Measurements from ENCODE around the gene NAT9.

NAT9 gene

DNA sequence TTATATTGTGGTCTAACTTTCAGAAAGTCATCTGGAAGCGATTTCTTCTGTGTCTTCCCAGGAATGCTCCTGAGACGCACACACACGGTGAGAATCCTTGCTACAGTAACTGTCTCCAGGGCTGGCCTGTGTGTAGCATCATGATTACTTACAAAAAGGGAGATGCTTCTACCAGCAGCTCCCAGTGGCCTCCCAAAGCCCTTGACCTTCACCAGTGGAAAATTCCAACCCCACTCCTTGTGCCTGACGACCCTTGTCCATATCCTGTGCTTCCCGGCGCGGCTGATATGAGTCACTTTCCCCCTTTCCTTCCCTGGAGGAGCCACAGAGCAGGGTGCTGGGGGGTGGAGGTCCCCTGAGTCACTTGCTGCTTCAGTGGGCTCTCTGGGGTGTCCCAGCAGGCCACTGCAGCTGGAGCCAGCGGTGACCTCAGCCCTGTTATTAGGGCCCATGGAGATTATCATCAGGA, 22.1 kb upstream of the NAT9 start:
- TF ChIP-seq CREB1 (IDR thresholded peaks at IDR 0.05; ENCODE audit: low read depth) (no peak), NFIC (IDR thresholded peaks at IDR 0.05) (peak; percentile 55), TAF1 (IDR thresholded peaks at IDR 0.05; ENCODE audit: low read depth) (no peak), TEAD4 (IDR thresholded peaks at IDR 0.05) (no peak), EP300 (IDR thresholded peaks at IDR 0.05; ENCODE audit: borderline replicate concordance) (peak; percentile 54; the same call in 1 of the 2 replicates), TCF12 (IDR thresholded peaks at IDR 0.05; ENCODE audit: low read depth) (peak; percentile 62), RAD21 (IDR thresholded peaks at IDR 0.05; ENCODE audit: low read depth) (no peak), FOXM1 (IDR thresholded peaks at IDR 0.05; ENCODE audit: borderline replicate concordance, low read depth) (no peak), EGR1 (IDR thresholded peaks at IDR 0.05) (no peak)
- TF ChIP-seq, protein P1, sequence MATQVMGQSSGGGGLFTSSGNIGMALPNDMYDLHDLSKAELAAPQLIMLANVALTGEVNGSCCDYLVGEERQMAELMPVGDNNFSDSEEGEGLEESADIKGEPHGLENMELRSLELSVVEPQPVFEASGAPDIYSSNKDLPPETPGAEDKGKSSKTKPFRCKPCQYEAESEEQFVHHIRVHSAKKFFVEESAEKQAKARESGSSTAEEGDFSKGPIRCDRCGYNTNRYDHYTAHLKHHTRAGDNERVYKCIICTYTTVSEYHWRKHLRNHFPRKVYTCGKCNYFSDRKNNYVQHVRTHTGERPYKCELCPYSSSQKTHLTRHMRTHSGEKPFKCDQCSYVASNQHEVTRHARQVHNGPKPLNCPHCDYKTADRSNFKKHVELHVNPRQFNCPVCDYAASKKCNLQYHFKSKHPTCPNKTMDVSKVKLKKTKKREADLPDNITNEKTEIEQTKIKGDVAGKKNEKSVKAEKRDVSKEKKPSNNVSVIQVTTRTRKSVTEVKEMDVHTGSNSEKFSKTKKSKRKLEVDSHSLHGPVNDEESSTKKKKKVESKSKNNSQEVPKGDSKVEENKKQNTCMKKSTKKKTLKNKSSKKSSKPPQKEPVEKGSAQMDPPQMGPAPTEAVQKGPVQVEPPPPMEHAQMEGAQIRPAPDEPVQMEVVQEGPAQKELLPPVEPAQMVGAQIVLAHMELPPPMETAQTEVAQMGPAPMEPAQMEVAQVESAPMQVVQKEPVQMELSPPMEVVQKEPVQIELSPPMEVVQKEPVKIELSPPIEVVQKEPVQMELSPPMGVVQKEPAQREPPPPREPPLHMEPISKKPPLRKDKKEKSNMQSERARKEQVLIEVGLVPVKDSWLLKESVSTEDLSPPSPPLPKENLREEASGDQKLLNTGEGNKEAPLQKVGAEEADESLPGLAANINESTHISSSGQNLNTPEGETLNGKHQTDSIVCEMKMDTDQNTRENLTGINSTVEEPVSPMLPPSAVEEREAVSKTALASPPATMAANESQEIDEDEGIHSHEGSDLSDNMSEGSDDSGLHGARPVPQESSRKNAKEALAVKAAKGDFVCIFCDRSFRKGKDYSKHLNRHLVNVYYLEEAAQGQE (IDR thresholded peaks at IDR 0.05; ENCODE audit: low read depth): no peak
- TF ChIP-seq, protein P2, sequence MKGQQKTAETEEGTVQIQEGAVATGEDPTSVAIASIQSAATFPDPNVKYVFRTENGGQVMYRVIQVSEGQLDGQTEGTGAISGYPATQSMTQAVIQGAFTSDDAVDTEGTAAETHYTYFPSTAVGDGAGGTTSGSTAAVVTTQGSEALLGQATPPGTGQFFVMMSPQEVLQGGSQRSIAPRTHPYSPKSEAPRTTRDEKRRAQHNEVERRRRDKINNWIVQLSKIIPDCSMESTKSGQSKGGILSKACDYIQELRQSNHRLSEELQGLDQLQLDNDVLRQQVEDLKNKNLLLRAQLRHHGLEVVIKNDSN (IDR thresholded peaks at IDR 0.05): no peak

DNA sequence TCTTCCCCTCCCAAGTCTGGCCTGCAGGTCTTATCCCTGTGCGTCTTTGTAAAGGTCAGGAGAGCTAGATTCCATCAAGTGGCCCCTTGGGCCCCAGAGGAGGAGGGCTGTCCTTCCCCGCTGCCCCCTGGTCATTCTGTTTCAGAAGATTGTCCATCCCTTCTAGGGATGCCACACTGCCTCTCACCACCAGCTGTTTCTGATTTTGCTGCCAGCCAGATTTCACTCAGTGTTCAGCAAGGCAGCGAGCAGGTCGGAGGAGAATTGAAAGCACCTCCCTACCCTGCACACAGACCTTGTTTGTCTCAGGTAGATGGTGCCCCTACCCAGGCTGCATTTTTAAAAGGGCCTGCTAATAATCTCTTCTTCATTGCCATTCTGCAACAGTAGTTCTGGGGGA, 21.7 kb upstream of the NAT9 start:
- TF ChIP-seq NFIC (IDR thresholded peaks at IDR 0.05) (no peak), RAD21 (IDR thresholded peaks at IDR 0.05; ENCODE audit: low read depth) (no peak), YY1 (IDR thresholded peaks at IDR 0.05; ENCODE audit: low read depth) (no peak), CEBPB (IDR thresholded peaks at IDR 0.05) (no peak), CREB1 (IDR thresholded peaks at IDR 0.05; ENCODE audit: low read depth) (no peak), TEAD4 (IDR thresholded peaks at IDR 0.05) (no peak), ZBTB7A (IDR thresholded peaks at IDR 0.05; ENCODE audit: low read depth) (no peak), TAF1 (IDR thresholded peaks at IDR 0.05; ENCODE audit: low read depth) (no peak), EP300 (IDR thresholded peaks at IDR 0.05; ENCODE audit: borderline replicate concordance) (no peak), FOXM1 (IDR thresholded peaks at IDR 0.05; ENCODE audit: borderline replicate concordance, low read depth) (no peak), EGR1 (IDR thresholded peaks at IDR 0.05) (no peak), TCF12 (IDR thresholded peaks at IDR 0.05; ENCODE audit: low read depth) (no peak)
- TF ChIP-seq, protein P3, sequence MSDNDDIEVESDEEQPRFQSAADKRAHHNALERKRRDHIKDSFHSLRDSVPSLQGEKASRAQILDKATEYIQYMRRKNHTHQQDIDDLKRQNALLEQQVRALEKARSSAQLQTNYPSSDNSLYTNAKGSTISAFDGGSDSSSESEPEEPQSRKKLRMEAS (IDR thresholded peaks at IDR 0.05): no peak
- TF ChIP-seq, protein P2 (IDR thresholded peaks at IDR 0.05): no peak
- TF ChIP-seq, protein P1 (IDR thresholded peaks at IDR 0.05; ENCODE audit: low read depth): no peak

DNA sequence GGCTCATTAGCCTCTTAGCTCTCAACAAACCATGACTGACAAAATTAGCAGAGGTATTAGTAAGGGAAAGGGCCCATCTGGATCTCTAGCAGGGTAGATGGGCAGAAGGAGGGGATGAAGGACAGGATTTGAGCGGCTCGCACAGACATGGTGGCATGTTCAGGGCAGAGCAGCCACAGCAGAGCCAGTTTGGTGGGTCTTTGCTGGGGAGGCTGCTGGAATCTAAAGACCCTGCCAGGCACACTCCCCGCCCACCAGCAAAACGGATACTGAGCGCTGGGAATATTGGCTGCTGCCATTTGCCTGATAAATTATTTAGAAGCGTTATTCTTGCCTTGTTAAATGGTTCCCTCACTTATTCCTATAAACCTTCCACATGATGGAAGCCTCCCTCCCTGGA, 20.7 kb upstream of the NAT9 start:
- TF ChIP-seq FOXM1 (IDR thresholded peaks at IDR 0.05; ENCODE audit: borderline replicate concordance, low read depth) (no peak), RAD21 (IDR thresholded peaks at IDR 0.05; ENCODE audit: low read depth) (no peak), TAF1 (IDR thresholded peaks at IDR 0.05; ENCODE audit: low read depth) (no peak), YY1 (IDR thresholded peaks at IDR 0.05; ENCODE audit: low read depth) (no peak), EP300 (IDR thresholded peaks at IDR 0.05; ENCODE audit: borderline replicate concordance) (no peak), CEBPB (IDR thresholded peaks at IDR 0.05) (no peak), EGR1 (IDR thresholded peaks at IDR 0.05) (no peak), TEAD4 (IDR thresholded peaks at IDR 0.05) (no peak), ZBTB7A (IDR thresholded peaks at IDR 0.05; ENCODE audit: low read depth) (no peak), TCF12 (IDR thresholded peaks at IDR 0.05; ENCODE audit: low read depth) (no peak), NFIC (IDR thresholded peaks at IDR 0.05) (no peak), CREB1 (IDR thresholded peaks at IDR 0.05; ENCODE audit: low read depth) (no peak)
- TF ChIP-seq, protein P3 (IDR thresholded peaks at IDR 0.05): no peak
- TF ChIP-seq, protein P1 (IDR thresholded peaks at IDR 0.05; ENCODE audit: low read depth): no peak
- TF ChIP-seq, protein P2 (IDR thresholded peaks at IDR 0.05): no peak

DNA sequence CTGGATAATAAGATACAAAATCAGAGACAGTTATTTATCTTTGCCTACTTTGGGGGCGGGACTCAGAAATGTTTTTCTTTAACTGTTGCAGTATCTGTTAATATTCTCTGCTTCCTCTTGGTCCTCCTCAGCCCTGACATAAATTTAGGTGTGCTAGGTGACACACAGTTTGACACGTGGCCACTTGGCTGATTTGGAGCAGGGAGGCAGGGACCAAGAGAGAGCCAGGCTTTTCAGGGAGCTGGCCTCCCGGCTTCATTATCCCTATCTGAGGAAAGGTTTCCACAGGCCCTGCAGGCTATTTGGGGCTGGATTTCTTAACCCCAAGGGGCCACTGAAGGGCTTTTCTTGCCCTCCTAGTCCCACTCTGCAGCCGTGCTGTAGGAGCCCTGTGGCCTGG, 20.1 kb upstream of the NAT9 start:
- TF ChIP-seq TEAD4 (IDR thresholded peaks at IDR 0.05) (no peak), NFIC (IDR thresholded peaks at IDR 0.05) (no peak), EGR1 (IDR thresholded peaks at IDR 0.05) (no peak), CREB1 (IDR thresholded peaks at IDR 0.05; ENCODE audit: low read depth) (no peak), ZBTB7A (IDR thresholded peaks at IDR 0.05; ENCODE audit: low read depth) (no peak), TAF1 (IDR thresholded peaks at IDR 0.05; ENCODE audit: low read depth) (no peak), RAD21 (IDR thresholded peaks at IDR 0.05; ENCODE audit: low read depth) (no peak), YY1 (IDR thresholded peaks at IDR 0.05; ENCODE audit: low read depth) (no peak), EP300 (IDR thresholded peaks at IDR 0.05; ENCODE audit: borderline replicate concordance) (no peak), CEBPB (IDR thresholded peaks at IDR 0.05) (no peak), FOXM1 (IDR thresholded peaks at IDR 0.05; ENCODE audit: borderline replicate concordance, low read depth) (no peak)
- TF ChIP-seq, protein P1 (IDR thresholded peaks at IDR 0.05; ENCODE audit: low read depth): no peak
- TF ChIP-seq, protein P2 (IDR thresholded peaks at IDR 0.05): no peak
- TF ChIP-seq, protein P3 (IDR thresholded peaks at IDR 0.05): no peak
